GM13977 (cell line): ENCODE measurements around the gene BANK1.
"Not testable (repeated sequence)": the region's sequence is repeated elsewhere in the genome, so short reads cannot be mapped to it uniquely, and the experiment has no call there.

Experiments
- DNase-seq: peaks from one replicate; pipeline ENCODE4 v3.0.0; 2012; ENCODE audit warnings: low spot score
- CTCF ChIP-seq: IDR thresholded peaks from 2 replicates; pipeline ENCODE4 v1.5.1; 2012; ENCODE audit warnings: mild to moderate bottlenecking, control low read depth; ENCODE audit not compliant: insufficient read depth; ENCODE audit errors: extremely low read depth, missing control alignments
- in situ Hi-C: fragments of 300-500 bp; cut with MboI; formaldehyde crosslinking; loops from one replicate; pipeline ENCODE4 v1.12.0; 2022; ENCODE audit warnings: low sequenced_read_pairs, low pct_unique_long_range_greater_than_20kb, mixed read lengths, inconsistent platforms; ENCODE audit not compliant: unreplicated experiment

Gene BANK1

GRCh38 chr4:101886826-101887225, 96.3 kb downstream of the BANK1 start:
- in situ Hi-C loops = no loop called here
- no peak for DNase-seq
- no peak for TF ChIP-seq CTCF

- no peak for DNase-seq
- TF ChIP-seq CTCF = no peak
- in situ Hi-C loops = no loop called here
Measured at GRCh38 chr4:101888472-101888871, 97.9 kb downstream of the BANK1 start.

- DNase-seq, in situ Hi-C loops: not testable (repeated sequence)
Measured at GRCh38 chr4:101905527-101905926, 115.0 kb downstream of the BANK1 start.

- TF ChIP-seq CTCF = no peak
- in situ Hi-C loops = no loop called here
Measured at GRCh38 chr4:101910786-101911373, 120.3 kb downstream of the BANK1 start.

GRCh38 chr4:101911616-101912015, 121.1 kb downstream of the BANK1 start:
- DNase-seq = no peak
- no peak for TF ChIP-seq CTCF
- in situ Hi-C loops = no loop called here

More at GRCh38 chr4:101910786-101911373, 120.3 kb downstream of the BANK1 start:
- DNase-seq = no peak

GRCh38 chr4:101914761-101915160, 124.2 kb downstream of the BANK1 start:
- TF ChIP-seq CTCF = no peak
- in situ Hi-C loops = no loop called here
- no peak for DNase-seq

GRCh38 chr4:101919373-101919977, 128.9 kb downstream of the BANK1 start:
- no peak for DNase-seq
- in situ Hi-C loops = no loop called here
- TF ChIP-seq CTCF = no peak
